ENCODE results near the gene RBM39. TPM values are rescaled to one million over a fixed set of nuclear protein-coding genes. Genes with fewer than 3 reads are reported as not detected.
"Not testable (repeated sequence)": the region's sequence is repeated elsewhere in the genome, so short reads cannot be mapped to it uniquely, and the experiment has no call there.

Gene RBM39
- polyA plus RNA-seq, 3 donors, result 89.5 to 209 (median 98.0) TPM

DNA sequence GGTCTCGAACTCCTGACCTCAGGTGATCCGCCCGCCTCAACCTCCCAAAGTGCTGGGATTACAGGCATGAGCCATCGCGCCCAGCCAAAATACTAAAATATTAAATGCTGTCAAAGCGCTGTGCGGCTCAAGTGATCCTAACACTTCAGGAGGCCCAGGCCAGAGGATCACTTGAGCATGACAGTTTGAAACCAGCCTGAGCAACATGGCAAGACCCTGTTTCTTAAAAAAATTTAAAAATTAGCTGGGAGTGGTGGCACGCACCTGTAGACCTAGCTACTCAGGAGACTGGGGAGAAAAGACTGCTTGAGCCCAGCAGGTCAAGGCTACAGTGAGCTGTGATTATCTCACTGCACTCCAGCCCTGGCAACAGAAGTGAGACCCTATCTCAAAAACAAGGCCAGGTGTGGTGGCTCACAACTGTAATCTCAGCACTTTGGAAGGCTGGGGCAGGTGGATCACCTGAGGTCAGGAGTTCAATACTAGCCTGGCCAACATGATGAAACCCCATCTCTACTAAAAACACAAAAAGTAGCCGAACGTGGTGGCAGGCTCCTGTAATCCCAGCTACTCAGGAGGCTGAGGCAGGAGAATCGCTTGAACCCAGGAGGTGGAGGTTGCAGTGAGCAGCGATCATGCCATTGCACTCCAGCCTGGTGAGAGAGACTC, 18.3 kb downstream of the RBM39 start:
- H3K9me3 ChIP-seq (replicated peaks in 1 of 2; ENCODE audit: control insufficient read depth in 1 of 2, insufficient read depth in 1 of 2, low read length in 2 of 2); H3K27ac ChIP-seq (ENCODE audit: low read depth in 1 of 2, low read length in 2 of 2); H3K4me1 Mint-ChIP-seq; H3K27me3 Mint-ChIP-seq (ENCODE audit: low read depth in 3 of 3); H2AFZ ChIP-seq (ENCODE audit: insufficient read depth, low read depth, low read length, poor library complexity, severe bottlenecking); H3K27me3 ChIP-seq (ENCODE audit: control insufficient read depth in 2 of 2, insufficient read depth in 2 of 2, low read length in 2 of 2); H3K4me3 ChIP-seq (replicated peaks in 1 of 3; ENCODE audit: low read depth in 2 of 3, low read length in 3 of 3); H3K9me3 Mint-ChIP-seq; H3K4me2 ChIP-seq (replicated peaks; ENCODE audit: extremely low read depth, low read length, poor library complexity, severe bottlenecking); H3K4me3 Mint-ChIP-seq; H3K4me1 ChIP-seq (ENCODE audit: control insufficient read depth in 1 of 2, insufficient read depth in 2 of 2, low read length in 2 of 2); H3K9ac ChIP-seq (ENCODE audit: insufficient read depth, low read length, poor library complexity, severe bottlenecking); DNase-seq; intact Hi-C loops (cut with micrococcal nuclease): not testable (repeated sequence)
- H4K20me1 ChIP-seq (ENCODE audit: insufficient read depth, low read length), result peaks cover 100% of the 10 kb centered on the region
- peak overlapping the region in 1 of 7 donors; percentile 73 for H3K27ac Mint-ChIP-seq
- WGBS (ENCODE audit: insufficient coverage), result 100% methylated on average over 7 of the region's 12 CpGs
- H3K36me3 ChIP-seq (replicated peaks in 1 of 2; ENCODE audit: control insufficient read depth in 1 of 2, insufficient read depth in 2 of 2, low read length in 2 of 2), result peaks cover 93 to 98% of the 10 kb centered on the region in 2 donors
- H3K36me3 Mint-ChIP-seq, result peaks cover 79 to 99% of the 10 kb centered on the region in 2 donors
- H3K79me2 ChIP-seq (ENCODE audit: insufficient read depth, low read length), result peaks cover 95% of the 10 kb centered on the region

DNA sequence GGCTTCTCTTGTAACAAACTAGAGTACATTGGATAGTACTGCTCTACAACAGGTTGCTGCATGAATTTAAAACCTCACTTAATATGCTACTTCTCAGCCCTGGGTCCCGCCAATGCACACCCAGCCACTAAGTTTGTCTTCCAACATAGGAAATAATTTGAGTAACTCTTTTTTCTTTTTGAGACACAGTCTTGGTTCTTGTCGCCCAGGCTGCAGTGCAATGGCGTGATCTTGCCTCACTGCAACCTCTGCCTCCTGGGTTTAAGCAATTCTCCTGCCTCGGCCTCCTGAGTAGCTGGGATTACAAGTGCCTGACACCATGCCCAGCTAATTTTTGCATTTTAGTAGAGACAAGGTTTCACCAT, 18.8 kb downstream of the RBM39 start:
- intact Hi-C loops (cut with micrococcal nuclease); H3K4me1 Mint-ChIP-seq; DNase-seq; H3K9me3 ChIP-seq (replicated peaks in 1 of 2; ENCODE audit: control insufficient read depth in 1 of 2, insufficient read depth in 1 of 2, low read length in 2 of 2); H3K4me3 Mint-ChIP-seq; H3K4me2 ChIP-seq (replicated peaks; ENCODE audit: extremely low read depth, low read length, poor library complexity, severe bottlenecking); H3K9me3 Mint-ChIP-seq; H2AFZ ChIP-seq (ENCODE audit: insufficient read depth, low read depth, low read length, poor library complexity, severe bottlenecking); H3K27me3 ChIP-seq (ENCODE audit: control insufficient read depth in 2 of 2, insufficient read depth in 2 of 2, low read length in 2 of 2); H3K4me1 ChIP-seq (ENCODE audit: control insufficient read depth in 1 of 2, insufficient read depth in 2 of 2, low read length in 2 of 2); H3K9ac ChIP-seq (ENCODE audit: insufficient read depth, low read length, poor library complexity, severe bottlenecking); H3K27ac ChIP-seq (ENCODE audit: low read depth in 1 of 2, low read length in 2 of 2); H3K27me3 Mint-ChIP-seq (ENCODE audit: low read depth in 3 of 3); H3K4me3 ChIP-seq (replicated peaks in 1 of 3; ENCODE audit: low read depth in 2 of 3, low read length in 3 of 3): not testable (repeated sequence)
- Histone ChIP-seq H3K79me2 (ENCODE audit: insufficient read depth, low read length) (peaks cover 95% of the 10 kb centered on the region), H4K20me1 (ENCODE audit: insufficient read depth, low read length) (peaks cover 100% of the 10 kb centered on the region), H3K36me3 (replicated peaks in 1 of 2; ENCODE audit: control insufficient read depth in 1 of 2, insufficient read depth in 2 of 2, low read length in 2 of 2) (peaks cover 91 to 98% of the 10 kb centered on the region in 2 donors)
- H3K27ac Mint-ChIP-seq, result peak overlapping the region in 3 of 7 donors; percentile 10 to 73 (median 45)
- H3K36me3 Mint-ChIP-seq, result peaks cover 78 to 99% of the 10 kb centered on the region in 2 donors
- 96% methylated on average over 3 of the region's 4 CpGs for WGBS (ENCODE audit: insufficient coverage)

DNA sequence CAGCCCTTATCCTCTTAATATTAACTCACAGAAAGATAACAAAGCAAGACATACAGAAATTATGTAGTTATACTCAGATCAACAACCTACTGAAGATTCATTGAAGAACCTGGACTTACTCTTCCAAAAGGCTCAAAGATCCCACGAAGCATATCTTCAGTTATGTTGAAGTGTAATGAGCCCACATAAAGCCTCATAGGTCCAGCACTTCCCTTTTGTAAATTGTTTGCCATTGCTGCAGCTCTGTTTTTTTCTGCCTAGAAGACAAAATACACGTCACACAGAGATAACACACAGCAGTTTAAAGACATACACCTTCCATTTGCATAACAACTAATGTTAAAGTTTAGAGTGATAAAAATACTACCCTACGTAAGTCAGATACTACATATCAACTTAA, 20.4 kb downstream of the RBM39 start:
- H3K36me3 ChIP-seq (replicated peaks in 1 of 2; ENCODE audit: control insufficient read depth in 1 of 2, insufficient read depth in 2 of 2, low read length in 2 of 2), result peaks cover 94 to 100% of the 10 kb centered on the region in 2 donors
- H3K9ac ChIP-seq (ENCODE audit: insufficient read depth, low read length, poor library complexity, severe bottlenecking), result no peak overlapping the region
- H3K9me3 Mint-ChIP-seq, result no peaks in the 10 kb centered on the region
- peaks cover 100% of the 10 kb centered on the region for H4K20me1 ChIP-seq (ENCODE audit: insufficient read depth, low read length)
- WGBS (ENCODE audit: insufficient coverage), result no CpG with 5 or more reads among the region's 3 CpGs
- intact Hi-C loops (cut with micrococcal nuclease), result loop anchor here in 1 of 2 donors (2.0 kb wide), 1 partner anchor 15 kb away; no protein-coding TSS in a partner anchor
- H3K27ac ChIP-seq (ENCODE audit: low read depth in 1 of 2, low read length in 2 of 2), result no peak overlapping the region
- no peaks in the 10 kb centered on the region for H3K4me1 Mint-ChIP-seq
- TF ChIP-seq, protein P1, sequence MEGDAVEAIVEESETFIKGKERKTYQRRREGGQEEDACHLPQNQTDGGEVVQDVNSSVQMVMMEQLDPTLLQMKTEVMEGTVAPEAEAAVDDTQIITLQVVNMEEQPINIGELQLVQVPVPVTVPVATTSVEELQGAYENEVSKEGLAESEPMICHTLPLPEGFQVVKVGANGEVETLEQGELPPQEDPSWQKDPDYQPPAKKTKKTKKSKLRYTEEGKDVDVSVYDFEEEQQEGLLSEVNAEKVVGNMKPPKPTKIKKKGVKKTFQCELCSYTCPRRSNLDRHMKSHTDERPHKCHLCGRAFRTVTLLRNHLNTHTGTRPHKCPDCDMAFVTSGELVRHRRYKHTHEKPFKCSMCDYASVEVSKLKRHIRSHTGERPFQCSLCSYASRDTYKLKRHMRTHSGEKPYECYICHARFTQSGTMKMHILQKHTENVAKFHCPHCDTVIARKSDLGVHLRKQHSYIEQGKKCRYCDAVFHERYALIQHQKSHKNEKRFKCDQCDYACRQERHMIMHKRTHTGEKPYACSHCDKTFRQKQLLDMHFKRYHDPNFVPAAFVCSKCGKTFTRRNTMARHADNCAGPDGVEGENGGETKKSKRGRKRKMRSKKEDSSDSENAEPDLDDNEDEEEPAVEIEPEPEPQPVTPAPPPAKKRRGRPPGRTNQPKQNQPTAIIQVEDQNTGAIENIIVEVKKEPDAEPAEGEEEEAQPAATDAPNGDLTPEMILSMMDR (IDR thresholded peaks at IDR 0.05), result no peak
- H3K79me2 ChIP-seq (ENCODE audit: insufficient read depth, low read length), result peaks cover 98% of the 10 kb centered on the region
- no peak overlapping the region for H3K4me3 Mint-ChIP-seq
- H3K9me3 ChIP-seq (replicated peaks in 1 of 2; ENCODE audit: control insufficient read depth in 1 of 2, insufficient read depth in 1 of 2, low read length in 2 of 2), result no peaks in the 10 kb centered on the region
- H3K4me3 ChIP-seq (replicated peaks in 1 of 3; ENCODE audit: low read depth in 2 of 3, low read length in 3 of 3), result no peak overlapping the region
- peaks cover 84 to 99% of the 10 kb centered on the region in 2 donors for H3K36me3 Mint-ChIP-seq
- H3K27me3 ChIP-seq (ENCODE audit: control insufficient read depth in 2 of 2, insufficient read depth in 2 of 2, low read length in 2 of 2), result no peaks in the 10 kb centered on the region
- no peaks in the 10 kb centered on the region for H3K4me1 ChIP-seq (ENCODE audit: control insufficient read depth in 1 of 2, insufficient read depth in 2 of 2, low read length in 2 of 2)
- H3K27me3 Mint-ChIP-seq (ENCODE audit: low read depth in 3 of 3), result peaks cover 0 to 2% (median 0%) of the 10 kb centered on the region in 3 donors
- H3K27ac Mint-ChIP-seq, result peak overlapping the region in 1 of 7 donors; percentile 42
- DNase-seq, result no peak
- no peak overlapping the region for H3K4me2 ChIP-seq (replicated peaks; ENCODE audit: extremely low read depth, low read length, poor library complexity, severe bottlenecking)
- H2AFZ ChIP-seq (ENCODE audit: insufficient read depth, low read depth, low read length, poor library complexity, severe bottlenecking), result no peak overlapping the region

Data from CD14-positive monocyte (primary cell).